ENCODE measurements around the gene TRIM43. TPM values are rescaled to one million over a fixed set of nuclear protein-coding genes. Genes with fewer than 3 reads are reported as not detected.

The TRIM43 gene
- total RNA-seq: not detected in 2 replicates

DNA sequence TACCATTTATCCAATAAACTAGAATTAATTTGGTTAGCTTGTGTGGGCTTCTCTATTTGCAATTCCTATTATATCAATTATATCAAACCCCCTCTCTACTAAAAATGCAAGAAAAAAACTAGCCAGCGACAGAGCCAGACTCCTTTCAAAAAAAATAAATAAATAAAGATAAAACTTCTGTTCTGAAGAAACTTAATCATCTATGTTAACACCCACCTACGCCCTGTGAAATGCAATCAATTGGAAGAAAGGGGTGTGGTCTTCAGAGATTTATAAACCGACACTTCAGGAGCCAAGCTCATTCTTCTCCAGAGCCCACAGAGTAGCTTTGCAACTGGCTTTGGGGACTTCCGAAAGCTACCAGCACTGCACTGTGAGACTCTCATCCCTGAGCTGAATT is at the start of gene TRIM43:
Gene TRIM43 (plus strand): TSS at position 301 of the 400 bp plus-strand sequence. CDS start 2,023 bp downstream, outside the sequence.

Other genes starting within 250 kb of the TRIM43 start
- 22.2 and 22.7 TPM in 2 replicates for gene FAHD2A, start 189.3 kb upstream of the TRIM43 start, total RNA-seq
- gene TRIM43B, start 107.2 kb upstream of the TRIM43 start, total RNA-seq: not detected in 2 replicates